Brain microvascular endothelial cell (primary cell): ENCODE results near the gene CTNNA3.

Experiments used
- DNase-seq: peaks from one replicate; pipeline ENCODE4 v3.0.0-alpha.2; 2020
- H3K27ac ChIP-seq: fragments of 250-450 bp; sonication (Bioruptor Pico); 2 replicates; pipeline ENCODE4 v1.5.1; 2020; ENCODE audit warnings: mild to moderate bottlenecking, moderate library complexity
- H3K27me3 ChIP-seq: fragments of 250-450 bp; sonication (Bioruptor Pico); replicated peaks from 2 replicates; pipeline ENCODE4 v1.5.1; 2020; ENCODE audit warnings: mild to moderate bottlenecking
- H3K36me3 ChIP-seq: fragments of 250-450 bp; sonication (Bioruptor Pico); replicated peaks from 2 replicates; pipeline ENCODE4 v1.5.1; 2020; ENCODE audit warnings: mild to moderate bottlenecking
- H3K4me3 ChIP-seq: 2 replicates; pipeline ENCODE4 v1.5.1; 2011; ENCODE audit warnings: low read depth, mild to moderate bottlenecking, control low read depth, low read length, moderate library complexity
- CTCF ChIP-seq: IDR thresholded peaks from 2 replicates; pipeline ENCODE4 v1.5.1; 2011; ENCODE audit warnings: low read depth, mild to moderate bottlenecking, moderate library complexity, low read length, control low read depth, inconsistent platforms; ENCODE audit errors: missing control alignments
- in situ Hi-C: cut with HindIII; loops from 2 replicates; pipeline ENCODE4 v1.10.0; 2017; ENCODE audit warnings: low sequenced_read_pairs, low pct_ligation_motif_present

Gene CTNNA3

DNA sequence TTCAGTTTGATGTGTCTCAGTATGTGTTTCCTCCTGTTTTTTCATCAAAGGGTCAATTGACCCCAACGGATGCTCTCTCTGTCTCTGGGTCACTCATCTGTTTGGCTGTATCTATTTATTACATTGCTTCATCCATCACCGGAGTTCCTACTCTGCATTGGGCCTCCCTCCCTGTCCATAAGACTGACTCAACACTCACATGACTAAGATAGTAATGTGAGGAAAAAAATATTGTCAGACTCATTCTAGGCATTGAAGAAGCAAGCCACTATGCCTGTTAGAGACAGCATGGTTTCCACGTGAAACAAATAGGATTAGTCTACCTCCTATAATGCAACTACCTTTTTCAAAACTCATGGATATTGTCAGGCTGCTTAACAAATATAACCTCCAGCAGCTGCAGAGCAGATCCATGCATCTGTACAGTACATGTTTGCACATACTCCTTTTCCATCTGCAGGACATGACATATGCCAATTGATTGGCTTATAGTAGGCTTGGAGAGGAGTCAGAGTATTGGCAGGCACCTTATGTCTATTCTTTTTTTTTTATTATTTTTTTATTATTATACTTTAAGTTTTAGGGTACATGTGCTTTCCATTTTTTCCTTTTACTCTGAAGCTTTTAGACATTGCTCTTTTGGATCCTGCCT lies 495.0 kb downstream of the CTNNA3 start:
- in situ Hi-C loops = no loop called here

DNA sequence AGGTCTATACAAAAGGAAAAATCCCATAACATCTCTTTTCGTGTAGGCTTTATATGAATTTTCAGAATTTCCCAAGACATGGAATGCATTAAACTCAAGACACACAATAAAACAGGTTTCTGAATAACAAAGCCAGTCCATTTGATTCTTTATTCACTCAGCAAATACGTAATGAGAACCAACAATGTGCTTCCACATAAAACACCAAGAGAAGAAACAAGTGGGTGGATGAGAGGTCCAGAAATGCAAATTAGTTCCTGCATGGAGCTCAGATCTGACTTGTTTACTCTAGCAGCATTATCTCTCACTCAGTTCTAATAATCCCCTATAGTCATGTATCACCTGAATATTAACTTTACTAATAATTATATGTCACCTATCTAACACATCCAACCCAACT lies 520.6 kb downstream of the CTNNA3 start:
- in situ Hi-C loops = no loop called here
- H3K36me3 ChIP-seq = no peaks in the 10 kb centered on the region
- DNase-seq = no peak
- H3K27me3 ChIP-seq = no peaks in the 10 kb centered on the region
- H3K27ac ChIP-seq = no peak overlapping the region
- no peak overlapping the region for H3K4me3 ChIP-seq
- no peak for TF ChIP-seq CTCF

More for the DNA sequence above, 495.0 kb downstream of the CTNNA3 start:
- H3K27ac ChIP-seq = no peak overlapping the region
- H3K36me3 ChIP-seq = no peaks in the 10 kb centered on the region
- no peak overlapping the region for H3K4me3 ChIP-seq
- peak; percentile 19 for DNase-seq
- no peaks in the 10 kb centered on the region for H3K27me3 ChIP-seq
- TF ChIP-seq CTCF = no peak

DNA sequence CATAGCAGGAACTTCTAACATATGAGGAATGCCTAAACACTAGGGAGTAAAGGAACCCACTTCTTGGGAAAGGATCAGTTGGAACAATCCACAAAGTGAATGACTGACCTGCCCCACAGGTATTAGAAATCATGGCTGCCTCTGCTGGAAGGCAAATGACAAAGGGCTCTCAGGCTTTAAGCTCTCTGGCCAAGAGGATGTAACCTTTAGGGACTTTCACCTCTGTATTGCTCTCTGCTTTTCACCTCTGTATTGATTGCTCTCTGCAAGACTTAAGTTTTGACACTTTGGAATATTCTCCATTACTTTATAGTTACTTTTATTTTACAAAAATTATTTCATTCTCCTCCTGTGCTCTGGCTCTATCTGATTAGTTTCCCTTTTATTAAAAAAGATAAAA lies 522.2 kb downstream of the CTNNA3 start:
- Histone ChIP-seq H3K4me3 (no peak overlapping the region), H3K27ac (no peak overlapping the region), H3K36me3 (no peaks in the 10 kb centered on the region), H3K27me3 (no peaks in the 10 kb centered on the region)
- no peak for DNase-seq
- no peak for TF ChIP-seq CTCF
- in situ Hi-C loops = no loop called here

- Histone ChIP-seq H3K4me3 (no peak overlapping the region), H3K36me3 (no peaks in the 10 kb centered on the region), H3K27ac (no peak overlapping the region), H3K27me3 (no peaks in the 10 kb centered on the region)
- in situ Hi-C loops = no loop called here
- no peak for TF ChIP-seq CTCF
- DNase-seq = no peak
These were observed 524.0 kb downstream of the CTNNA3 start for GRCh38 chr10:67171970-67172369.

GRCh38 chr10:67156239-67156638 lies 539.8 kb downstream of the CTNNA3 start:
- no peak for DNase-seq
- Histone ChIP-seq H3K36me3 (no peaks in the 10 kb centered on the region), H3K27ac (no peak overlapping the region), H3K27me3 (no peaks in the 10 kb centered on the region), H3K4me3 (no peak overlapping the region)
- TF ChIP-seq CTCF = no peak
- in situ Hi-C loops = no loop called here

- H3K4me3 ChIP-seq = no peak overlapping the region
- H3K27ac ChIP-seq = no peak overlapping the region
- no peak for TF ChIP-seq CTCF
- in situ Hi-C loops = no loop called here
- H3K27me3 ChIP-seq = no peaks in the 10 kb centered on the region
- no peaks in the 10 kb centered on the region for H3K36me3 ChIP-seq
- no peak for DNase-seq
These were observed 544.5 kb downstream of the CTNNA3 start for GRCh38 chr10:67151471-67151870.
